AG04450 (cell line): ENCODE data around the gene RAPGEF2. TPM values are rescaled to one million over a fixed set of nuclear protein-coding genes. Genes with fewer than 3 reads are reported as not detected.

Experiments used
- CTCF ChIA-PET: fragments of 300-600, 350-600 bp; formaldehyde crosslinking; extraction: SDS; loops from one replicate; lab custom pipeline; 2022; ENCODE audit warnings: antibody characterized with exemption, inconsistent platforms; lab: Charles Lee
- POLR2A ChIA-PET: fragments of 350-600 bp; formaldehyde crosslinking; extraction: SDS; loops from one replicate; lab custom pipeline; 2021; ENCODE audit warnings: antibody characterized with exemption, inconsistent platforms; lab: Yijun Ruan, JAX
- DNase-seq: peaks from one replicate; pipeline ENCODE4 v3.0.0-alpha.2; 2011; ENCODE audit warnings: low read depth, low spot score
- H3K27ac ChIP-seq: one replicate; pipeline ENCODE4 v1.5.1; 2012; ENCODE audit warnings: low read depth, low read length, control low read depth
- H3K27me3 ChIP-seq: one replicate; pipeline ENCODE4 v1.6.0; 2012; ENCODE audit warnings: low read length; ENCODE audit not compliant: control insufficient read depth, insufficient read depth
- H3K4me3 ChIP-seq: 2 replicates; pipeline ENCODE4 v1.5.1; 2011; ENCODE audit warnings: mild to moderate bottlenecking, low read depth, low read length, control low read depth
- H3K9me3 ChIP-seq: 2 replicates; pipeline ENCODE4 v1.5.1; 2012; ENCODE audit warnings: low read length; ENCODE audit not compliant: control insufficient read depth, insufficient read depth
- polyA plus RNA-seq: library from polyadenylated mRNA; depleted of rRNA; stranded (reverse); fragments of >200 nt; gene quantifications from 2 replicates; pipeline ENCODE4 v1.2.3, GENCODE V29; 2011
- TF ChIP-seq, protein P1 (sequence below): IDR thresholded peaks from 2 replicates; pipeline ENCODE4 v1.5.1; 2011; ENCODE audit warnings: low read depth, low read length, control low read depth, inconsistent platforms

RAPGEF2 gene
- polyA plus RNA-seq, 1 experiment = 51.5 TPM

DNA sequence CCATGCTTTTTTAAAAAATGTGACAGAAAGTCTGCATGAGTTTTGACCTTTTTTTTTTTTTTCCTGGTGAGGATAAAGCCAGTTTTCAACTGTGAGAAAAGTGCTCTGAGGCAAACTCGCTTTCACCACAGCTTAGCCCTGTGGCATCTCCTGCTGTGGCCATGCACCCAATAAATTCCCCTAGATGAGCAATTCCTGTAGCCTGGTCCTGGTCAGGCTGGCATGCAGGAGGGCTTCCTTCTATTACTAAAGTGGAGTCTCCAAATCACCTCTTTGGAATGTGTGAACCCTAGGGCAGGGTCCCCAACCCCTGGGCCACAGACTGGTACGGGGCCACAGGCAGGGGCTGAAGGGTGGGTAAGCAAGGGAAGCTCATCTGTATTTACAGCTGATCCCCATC is 265.4 kb downstream of the RAPGEF2 start:
- DNase-seq = no peak
- Histone ChIP-seq H3K9me3 (peaks cover 12% of the 10 kb centered on the region), H3K4me3 (no peak overlapping the region), H3K27me3 (no peaks in the 10 kb centered on the region), H3K27ac (no peak overlapping the region)
- TF ChIP-seq, protein P1, sequence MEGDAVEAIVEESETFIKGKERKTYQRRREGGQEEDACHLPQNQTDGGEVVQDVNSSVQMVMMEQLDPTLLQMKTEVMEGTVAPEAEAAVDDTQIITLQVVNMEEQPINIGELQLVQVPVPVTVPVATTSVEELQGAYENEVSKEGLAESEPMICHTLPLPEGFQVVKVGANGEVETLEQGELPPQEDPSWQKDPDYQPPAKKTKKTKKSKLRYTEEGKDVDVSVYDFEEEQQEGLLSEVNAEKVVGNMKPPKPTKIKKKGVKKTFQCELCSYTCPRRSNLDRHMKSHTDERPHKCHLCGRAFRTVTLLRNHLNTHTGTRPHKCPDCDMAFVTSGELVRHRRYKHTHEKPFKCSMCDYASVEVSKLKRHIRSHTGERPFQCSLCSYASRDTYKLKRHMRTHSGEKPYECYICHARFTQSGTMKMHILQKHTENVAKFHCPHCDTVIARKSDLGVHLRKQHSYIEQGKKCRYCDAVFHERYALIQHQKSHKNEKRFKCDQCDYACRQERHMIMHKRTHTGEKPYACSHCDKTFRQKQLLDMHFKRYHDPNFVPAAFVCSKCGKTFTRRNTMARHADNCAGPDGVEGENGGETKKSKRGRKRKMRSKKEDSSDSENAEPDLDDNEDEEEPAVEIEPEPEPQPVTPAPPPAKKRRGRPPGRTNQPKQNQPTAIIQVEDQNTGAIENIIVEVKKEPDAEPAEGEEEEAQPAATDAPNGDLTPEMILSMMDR = no peak
- POLR2A ChIA-PET = no interaction called here
- CTCF ChIA-PET = no interaction called here

DNA sequence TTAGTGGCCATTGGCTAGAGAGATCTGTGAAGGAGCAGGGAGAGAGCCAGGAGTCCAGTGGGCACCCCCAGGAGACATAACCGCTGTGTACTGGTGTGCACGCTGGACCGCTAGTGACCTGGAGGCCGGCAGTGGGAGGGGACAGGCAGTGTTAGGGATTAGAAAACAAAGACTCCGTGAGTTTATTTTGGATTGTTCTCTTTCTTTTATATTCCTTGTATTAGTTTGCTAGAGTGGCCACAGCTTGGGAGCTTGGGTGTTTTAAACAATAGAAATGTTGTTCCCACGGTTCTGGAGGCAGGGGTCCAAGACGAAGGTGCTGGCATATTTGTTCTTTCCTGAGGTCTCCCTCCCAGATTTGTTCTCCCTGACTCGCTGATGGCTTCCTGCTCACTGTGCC is 266.4 kb downstream of the RAPGEF2 start:
- Histone ChIP-seq H3K27ac (no peak overlapping the region), H3K9me3 (peaks cover 12% of the 10 kb centered on the region), H3K4me3 (no peak overlapping the region), H3K27me3 (no peaks in the 10 kb centered on the region)
- ChIA-PET POLR2A (no interaction called here), CTCF (no interaction called here)
- TF ChIP-seq, protein P1 = no peak
- DNase-seq = no peak

DNA sequence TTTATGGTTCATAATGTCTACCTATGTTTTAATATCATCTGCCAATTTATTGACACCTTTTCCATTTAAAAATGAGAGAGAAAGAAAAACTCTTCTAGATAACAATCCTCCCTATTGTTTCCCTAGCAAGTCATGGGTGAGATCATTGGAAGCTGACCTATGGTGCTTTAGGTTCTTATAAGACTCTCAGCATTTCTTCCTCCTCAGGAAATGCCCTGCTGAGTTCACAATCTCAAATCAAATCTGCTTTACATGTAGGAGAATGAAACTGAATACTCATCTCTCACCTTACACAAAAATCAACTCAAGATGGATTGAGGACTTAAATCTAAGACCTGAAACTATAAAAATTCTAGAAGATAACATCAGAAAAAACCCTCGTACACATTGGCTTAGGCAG is 267.4 kb downstream of the RAPGEF2 start:
- H3K4me3 ChIP-seq = no peak overlapping the region
- no peak overlapping the region for H3K27ac ChIP-seq
- H3K9me3 ChIP-seq = peaks cover 11% of the 10 kb centered on the region
- H3K27me3 ChIP-seq = no peaks in the 10 kb centered on the region
- no peak for DNase-seq
- TF ChIP-seq, protein P1 = no peak
- CTCF ChIA-PET = no interaction called here
- POLR2A ChIA-PET = no interaction called here

DNA sequence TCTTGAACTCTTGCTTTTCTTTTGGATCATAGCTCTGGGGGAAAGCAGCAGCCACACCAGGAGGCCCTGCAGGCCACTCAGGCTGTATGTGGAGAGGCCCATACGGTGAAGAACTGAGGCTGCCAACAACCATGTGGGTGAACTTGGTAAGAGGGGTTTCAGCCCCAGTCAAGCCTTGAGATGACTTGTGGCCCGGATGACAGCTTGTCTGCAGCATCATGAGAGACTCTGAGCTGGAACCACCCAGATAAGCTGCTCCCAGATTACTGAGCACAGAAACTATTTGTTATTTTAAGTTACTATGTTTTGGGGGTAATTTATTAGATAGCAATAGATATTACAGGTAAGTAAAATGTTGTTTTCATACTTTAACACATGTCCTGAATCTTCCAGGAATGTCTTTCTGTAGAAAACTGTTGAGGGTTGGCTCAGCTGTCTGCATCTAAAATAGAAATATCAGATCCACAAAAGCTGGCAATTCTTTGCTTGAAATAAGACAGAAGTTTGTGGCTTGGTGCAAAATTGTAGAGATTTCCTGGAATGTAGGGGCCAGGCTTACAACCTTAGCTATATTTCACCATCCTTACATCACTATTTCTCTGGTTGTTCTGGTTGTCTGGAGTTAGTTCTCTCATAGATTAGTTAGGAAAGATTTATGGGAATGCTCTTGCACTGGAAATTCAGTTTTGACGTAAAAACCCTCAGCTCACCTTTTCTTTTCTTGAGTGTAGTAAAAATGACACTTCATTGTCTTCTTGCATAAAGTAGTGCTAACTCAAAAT is 272.1 kb downstream of the RAPGEF2 start:
- Histone ChIP-seq H3K27me3 (no peaks in the 10 kb centered on the region), H3K27ac (no peak overlapping the region), H3K9me3 (peaks cover 8% of the 10 kb centered on the region; the same call in 1 of the 2 replicates), H3K4me3 (no peak overlapping the region)
- ChIA-PET CTCF (no interaction called here), POLR2A (interaction anchor here (0.6 to 0.7 kb wide), 2 partner anchors 17 to 79 kb away, joined by 3 read pairs; no protein-coding TSS in a partner anchor)
- TF ChIP-seq, protein P1 = no peak
- DNase-seq = peak; percentile 16

DNA sequence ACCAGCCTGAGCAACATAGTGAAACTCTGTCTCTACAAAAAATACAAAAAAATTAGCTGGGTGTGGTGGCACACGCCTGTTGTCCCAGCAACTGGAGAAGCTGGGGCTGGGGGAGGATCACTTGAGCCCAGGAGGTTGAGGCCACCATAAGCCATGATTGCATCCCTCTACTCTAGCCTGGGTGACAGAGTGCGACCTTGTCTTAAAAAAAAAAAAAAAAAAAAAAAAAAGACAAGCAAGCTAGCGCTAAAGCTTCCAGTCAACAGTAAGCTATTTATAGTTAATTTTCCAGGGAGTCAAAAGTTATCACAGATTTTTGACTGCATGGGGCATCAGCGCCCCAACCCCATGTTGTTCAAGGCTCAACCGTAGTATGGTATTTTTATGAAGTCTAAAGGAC is 273.4 kb downstream of the RAPGEF2 start:
- Histone ChIP-seq H3K27ac (no peak overlapping the region), H3K4me3 (no peak overlapping the region), H3K9me3 (peaks cover 8% of the 10 kb centered on the region; the same call in 1 of the 2 replicates), H3K27me3 (no peaks in the 10 kb centered on the region)
- ChIA-PET POLR2A (interaction anchor here (0.6 kb wide), 1 partner anchor 1000 kb away, joined by 7 read pairs; no protein-coding TSS in a partner anchor), CTCF (interaction anchor here (0.6 kb wide), 1 partner anchor 80 kb away, joined by 4 read pairs; no protein-coding TSS in a partner anchor)
- TF ChIP-seq, protein P1 = no peak
- no peak for DNase-seq
